ENCODE results near the gene NOL4L.

DNA sequence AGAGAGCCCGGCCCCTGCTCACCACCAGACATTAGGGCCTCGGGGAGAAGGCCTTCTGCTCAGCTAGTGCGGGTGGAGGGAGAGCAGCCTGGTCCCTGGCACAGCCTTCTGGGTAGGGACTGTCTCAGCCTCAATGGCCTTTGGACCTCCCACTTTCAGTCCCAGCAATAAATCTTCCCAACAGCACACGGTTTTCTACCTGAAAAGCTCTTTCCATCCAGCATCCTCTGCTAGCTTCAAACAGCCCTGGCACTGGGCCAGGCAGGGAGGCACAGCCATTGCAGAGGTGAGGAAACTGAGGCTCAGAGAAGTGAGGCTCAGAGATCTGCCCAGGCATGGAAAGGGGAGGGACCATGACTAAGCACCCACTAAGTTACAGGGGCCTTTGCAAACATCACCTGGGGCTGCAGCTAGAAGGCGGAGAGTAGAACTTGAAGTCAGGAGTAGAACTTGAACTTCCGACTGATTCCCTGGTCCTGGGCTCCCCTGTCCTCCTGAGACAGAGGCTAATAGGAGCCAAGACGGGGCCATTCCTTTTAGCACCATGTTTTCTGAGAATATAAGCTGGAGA, 43.9 kb upstream of the NOL4L start:
- TF ChIP-seq, protein P1, sequence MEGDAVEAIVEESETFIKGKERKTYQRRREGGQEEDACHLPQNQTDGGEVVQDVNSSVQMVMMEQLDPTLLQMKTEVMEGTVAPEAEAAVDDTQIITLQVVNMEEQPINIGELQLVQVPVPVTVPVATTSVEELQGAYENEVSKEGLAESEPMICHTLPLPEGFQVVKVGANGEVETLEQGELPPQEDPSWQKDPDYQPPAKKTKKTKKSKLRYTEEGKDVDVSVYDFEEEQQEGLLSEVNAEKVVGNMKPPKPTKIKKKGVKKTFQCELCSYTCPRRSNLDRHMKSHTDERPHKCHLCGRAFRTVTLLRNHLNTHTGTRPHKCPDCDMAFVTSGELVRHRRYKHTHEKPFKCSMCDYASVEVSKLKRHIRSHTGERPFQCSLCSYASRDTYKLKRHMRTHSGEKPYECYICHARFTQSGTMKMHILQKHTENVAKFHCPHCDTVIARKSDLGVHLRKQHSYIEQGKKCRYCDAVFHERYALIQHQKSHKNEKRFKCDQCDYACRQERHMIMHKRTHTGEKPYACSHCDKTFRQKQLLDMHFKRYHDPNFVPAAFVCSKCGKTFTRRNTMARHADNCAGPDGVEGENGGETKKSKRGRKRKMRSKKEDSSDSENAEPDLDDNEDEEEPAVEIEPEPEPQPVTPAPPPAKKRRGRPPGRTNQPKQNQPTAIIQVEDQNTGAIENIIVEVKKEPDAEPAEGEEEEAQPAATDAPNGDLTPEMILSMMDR (conservative IDR thresholded peaks at IDR 0.05), result no peak
- no peak for TF ChIP-seq ZFX (IDR thresholded peaks at IDR 0.05)

All from C4-2B (cell line).